Suppressor macrophage treated with lipopolysaccharide for 1 hour (primary cell): ENCODE results near the gene DCLK1.

ENCODE experiments used
- DNase-seq, 3 donors: peaks; one replicate each; pipeline ENCODE4 v3.0.0-alpha.2; 2020 to 2022

DCLK1 gene

DNA sequence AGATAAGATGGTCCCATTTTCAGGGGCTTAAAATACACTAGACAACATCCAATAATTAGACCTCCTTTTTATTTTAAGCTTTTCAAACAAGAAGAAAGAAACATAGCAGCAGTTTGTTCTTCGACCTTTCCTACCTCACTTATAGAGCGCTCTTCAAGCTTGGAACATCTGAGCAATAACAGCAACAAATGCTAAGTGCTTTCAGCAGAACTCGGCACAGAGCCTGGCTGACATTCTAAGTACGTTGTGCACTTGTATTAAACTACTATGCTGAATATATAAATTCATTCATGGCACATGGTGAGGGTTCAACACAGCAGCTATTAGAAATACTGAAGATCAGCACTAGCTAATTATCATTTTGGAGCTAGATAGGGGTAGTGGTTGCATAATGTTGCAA, 398.6 kb downstream of the DCLK1 start:
- DNase-seq, result no peak

DNA sequence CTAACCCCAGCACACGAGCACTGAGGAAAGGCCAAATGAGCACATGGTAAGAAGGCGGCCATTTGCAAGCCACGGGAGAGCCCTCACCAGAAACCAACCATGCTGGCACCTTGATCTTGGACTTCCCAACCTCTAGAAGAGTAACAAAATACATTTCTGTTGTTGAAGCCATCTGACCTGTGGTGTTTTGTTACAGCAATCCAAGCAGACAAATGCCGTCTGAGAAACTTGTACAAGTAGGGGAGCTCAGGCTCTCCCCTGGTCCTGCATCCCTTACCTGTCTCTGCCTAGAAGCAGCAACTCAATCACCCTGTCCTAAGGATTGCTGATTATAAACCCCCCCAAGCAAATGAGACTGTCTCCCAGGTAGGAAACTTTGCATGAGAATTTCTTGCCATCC, 399.7 kb downstream of the DCLK1 start:
- no peak for DNase-seq

DNA sequence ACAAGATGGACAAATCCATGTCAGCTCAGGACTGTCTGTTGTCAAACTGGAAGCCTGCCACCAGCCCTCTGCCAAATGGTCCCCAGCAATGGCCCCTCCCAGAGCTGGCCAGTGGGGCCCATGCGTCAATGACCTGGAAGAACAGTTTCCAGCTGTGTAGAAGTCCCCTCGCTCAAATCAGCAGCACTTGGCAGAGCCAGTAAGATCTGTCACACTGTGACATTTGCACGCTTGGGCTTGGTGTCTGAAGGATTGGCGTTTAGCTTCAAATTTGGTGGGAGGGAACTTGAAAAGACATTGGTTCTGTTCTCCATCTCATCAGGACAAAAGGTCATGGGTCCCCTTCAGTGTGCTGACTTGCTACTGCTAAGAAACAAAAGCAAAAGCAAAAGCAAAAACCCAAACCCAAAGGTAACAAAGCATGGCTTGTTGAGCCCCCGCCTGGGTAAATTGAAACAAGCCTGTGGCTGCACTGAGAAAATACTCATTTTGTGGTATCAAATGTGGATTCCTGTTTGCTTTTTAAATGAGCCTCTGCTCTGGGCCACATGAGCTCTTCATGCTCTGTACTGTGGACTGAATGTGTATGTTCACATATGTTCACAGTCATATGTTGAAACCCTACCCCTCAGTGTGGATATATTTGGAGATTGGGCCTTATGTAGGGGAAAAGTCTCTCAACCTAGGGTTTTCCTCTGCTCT, 401.1 kb downstream of the DCLK1 start:
- DNase-seq, result no peak

DNA sequence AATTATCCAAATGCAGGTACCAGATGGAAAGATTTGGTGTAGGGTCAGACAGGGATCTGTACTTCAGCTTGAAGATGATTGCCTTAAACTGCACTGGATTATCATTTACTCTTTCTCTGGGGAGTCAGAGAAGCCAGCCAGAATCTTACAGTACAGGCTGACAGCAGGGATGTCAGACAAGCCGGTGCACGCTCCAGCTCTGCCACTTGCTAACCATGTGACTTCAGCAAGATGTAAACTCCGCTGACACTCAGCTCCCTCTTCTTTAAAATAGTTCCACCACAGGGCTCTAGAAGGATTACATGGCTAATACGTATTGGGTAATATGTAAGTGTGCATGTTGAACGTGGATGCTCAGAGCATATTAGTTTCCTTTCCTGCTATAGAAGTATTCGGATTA, 403.3 kb downstream of the DCLK1 start:
- DNase-seq, result no peak

DNA sequence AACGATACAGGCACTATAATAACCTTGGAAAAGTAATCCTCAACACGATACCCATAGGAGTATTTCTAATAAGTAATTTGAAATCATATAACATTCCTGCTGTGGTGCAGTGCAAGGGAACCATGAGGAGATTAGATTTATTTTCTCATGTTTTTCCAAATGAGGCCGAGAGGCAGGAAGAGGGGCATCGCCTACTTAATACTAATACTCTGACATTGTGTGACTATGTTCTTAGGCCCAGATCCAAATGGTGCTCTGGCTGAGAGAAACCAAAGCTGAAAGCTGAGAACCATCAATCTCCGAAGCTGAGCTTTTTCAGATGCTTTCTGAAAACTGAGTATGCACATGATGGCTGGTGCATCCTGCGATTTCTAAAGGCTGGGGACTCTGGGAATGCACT, 406.7 kb downstream of the DCLK1 start:
- DNase-seq, result no peak

DNA sequence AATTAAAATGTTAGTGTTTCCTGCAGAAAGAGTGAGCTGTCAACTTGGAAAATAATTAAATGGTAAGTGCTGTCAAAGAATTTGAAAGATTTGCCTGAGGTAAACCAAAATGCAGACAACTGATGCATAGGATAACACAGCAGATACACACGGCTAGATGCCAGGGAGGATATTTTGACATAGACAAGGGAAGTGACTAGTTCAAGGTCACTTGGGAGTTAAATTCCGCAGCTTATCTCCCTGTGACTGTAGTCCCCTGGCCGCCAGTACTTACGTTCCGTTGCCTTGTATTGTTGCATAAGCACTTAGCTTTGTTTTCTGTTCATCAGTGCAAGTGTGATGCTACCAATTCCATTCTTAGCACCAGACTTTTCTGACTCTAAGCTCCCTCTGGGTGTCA, 407.4 kb downstream of the DCLK1 start:
- no peak for DNase-seq

DNA sequence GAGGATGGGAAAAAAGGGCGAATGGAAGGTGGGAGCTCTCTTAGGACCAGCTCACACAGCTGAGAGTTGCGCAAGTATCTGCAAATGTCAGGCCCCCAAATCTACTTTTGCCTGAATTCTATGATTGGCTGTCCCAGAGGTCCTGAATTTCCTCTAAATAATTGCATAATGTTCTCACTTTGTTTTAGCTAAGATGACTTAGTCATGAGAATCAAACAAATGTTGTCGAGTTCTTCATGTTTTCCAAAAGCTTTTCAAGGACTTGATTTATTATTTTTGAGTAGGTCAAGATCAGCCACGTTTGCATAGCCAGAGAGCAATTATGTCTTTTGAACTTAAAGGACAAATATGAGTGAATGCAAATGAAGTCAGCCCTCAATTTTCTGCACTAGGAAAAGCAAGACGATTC, 408.1 kb downstream of the DCLK1 start:
- DNase-seq, result no peak

DNA sequence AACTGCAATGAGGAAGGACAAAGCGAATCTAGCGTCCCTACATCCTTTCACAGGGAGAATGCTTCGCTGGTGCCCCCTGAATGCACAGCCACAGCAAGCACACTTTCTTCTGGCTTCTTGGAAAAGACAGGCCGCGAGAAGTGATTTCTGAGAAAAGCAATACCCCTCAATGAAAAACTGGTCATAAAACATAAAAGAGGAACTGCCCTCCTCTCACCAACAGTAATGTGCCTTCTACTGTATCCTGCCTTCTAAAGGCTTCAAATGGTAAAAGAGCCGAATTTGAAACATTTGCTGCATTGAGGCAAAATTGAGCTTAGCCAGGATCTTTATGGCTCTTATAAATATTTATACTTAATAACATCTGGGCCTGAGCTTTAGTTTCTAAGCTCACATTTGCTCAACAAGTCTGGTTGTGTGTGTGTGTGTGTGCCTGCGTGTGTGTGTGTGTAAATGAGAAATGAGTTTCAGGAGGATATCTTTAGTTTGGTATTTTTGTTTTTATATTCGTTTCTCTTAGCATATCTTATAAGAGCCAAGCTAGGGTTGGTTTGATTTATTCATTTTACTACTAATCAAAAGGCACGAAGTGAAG, 408.6 kb downstream of the DCLK1 start:
- peak in 1 of 3 donors; percentile 8 for DNase-seq

DNA sequence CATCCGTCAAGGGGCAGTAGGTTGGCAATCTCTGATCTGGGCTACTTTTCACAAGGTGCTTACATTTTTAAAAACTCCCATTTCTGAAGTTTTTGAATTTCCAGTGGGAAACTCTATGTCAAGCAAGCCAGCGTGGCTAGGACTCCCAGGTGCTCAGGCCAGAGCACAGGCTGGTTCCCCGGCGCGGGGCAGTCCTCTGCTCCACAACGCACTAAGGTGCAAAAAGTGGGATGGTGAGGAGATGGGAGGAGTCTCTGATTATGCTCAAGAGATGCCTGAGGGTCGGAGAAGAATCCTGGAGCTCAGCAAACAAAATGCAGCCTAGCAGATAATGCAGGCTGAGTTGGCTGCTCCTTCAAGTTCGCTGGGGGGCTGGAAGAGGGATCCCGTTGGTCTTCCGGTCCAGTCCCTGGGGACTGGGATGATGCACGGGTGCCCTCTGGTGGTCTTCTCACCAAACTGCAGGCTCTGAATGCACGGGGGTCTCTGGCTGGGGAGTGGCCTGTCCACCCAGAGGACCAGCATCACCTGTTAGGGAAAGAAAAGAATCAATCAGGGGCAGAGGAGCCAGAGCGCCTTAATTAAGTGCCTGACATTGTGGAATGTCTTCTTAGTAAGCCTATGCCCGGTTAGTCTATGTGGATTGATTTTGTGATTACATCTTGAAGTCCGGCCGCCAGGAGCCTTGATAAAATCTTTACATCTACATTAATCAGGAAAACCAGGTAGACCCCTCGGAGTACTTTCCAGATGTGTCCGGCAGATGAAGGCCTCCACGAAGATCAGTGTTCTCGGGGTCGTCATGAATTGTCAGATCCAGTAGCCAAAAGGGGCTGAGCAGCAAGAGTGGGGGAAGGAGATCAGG, 410.3 kb downstream of the DCLK1 start:
- peak; percentile 26 to 57 (median 38) for DNase-seq

DNA sequence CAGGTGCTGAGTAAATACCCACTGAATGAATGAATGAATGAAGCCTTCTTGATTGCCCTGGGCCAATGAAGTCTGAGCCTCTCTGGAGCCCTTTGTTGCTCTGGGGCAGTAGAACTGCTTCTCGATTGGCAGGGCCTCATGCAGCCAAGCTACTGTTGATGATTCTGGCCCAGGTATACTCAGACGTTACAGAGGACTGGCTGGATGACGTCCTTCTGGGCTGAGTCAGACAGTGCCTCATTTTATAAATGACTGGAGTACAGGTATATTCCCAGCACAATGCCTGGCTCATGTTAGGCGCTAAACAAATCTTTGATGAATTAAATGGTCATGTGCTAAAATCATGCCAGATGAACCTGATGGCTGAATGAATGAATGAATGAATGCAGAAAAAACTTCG, 410.9 kb downstream of the DCLK1 start:
- DNase-seq, result no peak
